Activated CD8-positive, alpha-beta memory T cell treated with anti-CD3 and anti-CD28 coated beads for 48 hours (primary cell): ENCODE results near the gene TLR9.

Source experiments
- DNase-seq, 3 experiments: peaks; one replicate each; pipeline ENCODE4 v3.0.0-alpha.2; 2020; ENCODE audit warnings: low read depth in 2 of 3, low spot score in 2 of 3

TLR9 gene

DNA sequence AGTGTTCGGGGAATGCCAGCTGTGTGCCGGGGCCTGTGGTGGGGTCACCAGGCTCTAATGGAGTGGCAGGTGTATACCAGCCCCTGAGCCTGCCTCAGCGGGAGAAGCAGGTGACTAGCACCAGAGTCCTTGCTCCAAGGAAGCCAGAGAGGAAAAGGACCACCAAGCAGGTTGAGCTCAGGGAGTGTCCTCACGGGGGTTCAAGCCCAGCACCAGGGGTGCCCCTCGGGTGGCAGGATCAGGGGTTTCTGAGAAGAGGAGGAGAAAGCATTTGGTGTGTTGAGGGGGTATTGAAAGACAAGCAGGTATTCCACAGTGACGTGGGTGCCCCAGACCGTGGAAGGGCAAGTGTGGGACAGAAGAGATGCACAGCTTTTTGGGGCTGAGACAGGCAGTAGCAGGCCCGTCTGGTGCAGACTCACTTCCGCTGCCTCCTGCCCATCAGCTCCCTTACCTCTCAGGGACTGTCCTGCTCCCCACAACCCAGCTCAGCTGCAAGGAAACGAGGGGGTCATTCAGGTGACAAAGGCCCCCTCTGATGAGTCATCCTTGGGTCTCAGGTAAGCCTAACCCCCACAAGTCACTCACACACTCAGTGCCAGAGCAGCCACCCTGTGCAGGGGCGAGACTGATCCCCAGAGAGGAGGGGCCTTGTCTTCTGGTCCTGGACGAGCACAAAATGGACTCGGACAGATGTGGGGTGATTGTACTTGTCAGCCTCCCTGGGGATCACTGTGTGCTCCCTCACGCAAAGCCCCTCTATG is 49.8 kb downstream of the TLR9 start:
- DNase-seq = no peak

DNA sequence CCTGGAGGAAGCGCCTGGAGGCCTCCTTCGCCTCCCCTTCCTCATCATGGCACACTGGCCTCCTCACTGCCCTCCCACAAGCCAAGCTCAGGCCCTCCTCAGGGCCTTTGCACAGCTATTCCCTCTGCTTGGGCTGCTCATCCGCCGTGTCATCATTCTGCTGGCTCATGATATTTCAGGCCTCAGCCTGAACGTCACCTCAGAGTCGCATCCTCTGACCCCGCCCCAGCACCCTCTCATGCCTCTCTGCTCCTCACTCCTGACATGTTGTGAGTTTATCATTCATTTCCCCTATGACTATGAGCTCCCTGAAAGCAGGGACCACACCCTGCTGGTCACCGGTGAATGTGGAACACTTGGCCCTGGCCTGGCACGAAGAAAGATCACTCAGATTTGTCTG is 50.5 kb downstream of the TLR9 start:
- DNase-seq = no peak

DNA sequence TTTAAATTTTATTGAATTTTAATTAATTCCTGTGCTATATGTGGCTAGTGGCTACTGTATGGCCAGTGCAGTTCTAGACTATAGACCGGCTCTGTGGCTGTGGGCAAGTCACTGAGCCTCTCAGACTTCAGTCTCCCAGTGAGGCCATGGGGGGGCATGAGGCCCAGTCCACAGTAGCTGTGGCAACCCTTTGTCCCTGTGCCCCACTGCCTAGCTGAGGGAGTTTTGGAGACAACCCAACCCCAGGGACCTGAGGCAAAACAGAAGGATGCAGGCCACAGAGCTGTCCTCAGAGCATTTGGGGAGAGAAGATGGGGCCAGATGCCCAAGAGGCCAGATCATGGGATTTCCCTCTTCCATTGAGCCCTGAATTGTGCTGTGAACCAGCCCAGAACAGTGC is 52.3 kb downstream of the TLR9 start:
- no peak for DNase-seq

DNA sequence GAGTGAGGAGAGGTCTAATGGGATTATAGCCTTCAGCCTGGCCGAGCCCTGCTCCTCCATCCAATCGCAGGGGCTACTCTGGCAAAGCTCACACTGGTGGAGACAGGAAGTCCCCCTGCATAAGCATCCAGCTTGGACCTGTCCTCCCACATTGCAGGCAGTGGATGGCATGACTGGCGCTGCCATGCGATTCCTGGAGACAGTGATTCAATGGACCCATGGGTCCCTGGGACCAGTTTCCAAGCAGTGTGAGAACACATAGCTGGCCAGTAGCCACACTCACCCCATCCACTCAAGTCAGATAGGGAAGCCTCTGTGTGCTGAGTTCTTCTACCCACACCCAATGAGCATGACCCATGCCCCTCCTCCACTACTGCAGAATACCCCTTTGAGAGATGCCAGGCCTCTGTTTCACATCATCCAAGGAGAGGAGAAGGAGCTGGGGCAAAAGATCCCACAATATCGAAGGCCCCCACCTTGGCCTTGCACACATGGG is 53.1 kb downstream of the TLR9 start:
- DNase-seq = no peak

DNA sequence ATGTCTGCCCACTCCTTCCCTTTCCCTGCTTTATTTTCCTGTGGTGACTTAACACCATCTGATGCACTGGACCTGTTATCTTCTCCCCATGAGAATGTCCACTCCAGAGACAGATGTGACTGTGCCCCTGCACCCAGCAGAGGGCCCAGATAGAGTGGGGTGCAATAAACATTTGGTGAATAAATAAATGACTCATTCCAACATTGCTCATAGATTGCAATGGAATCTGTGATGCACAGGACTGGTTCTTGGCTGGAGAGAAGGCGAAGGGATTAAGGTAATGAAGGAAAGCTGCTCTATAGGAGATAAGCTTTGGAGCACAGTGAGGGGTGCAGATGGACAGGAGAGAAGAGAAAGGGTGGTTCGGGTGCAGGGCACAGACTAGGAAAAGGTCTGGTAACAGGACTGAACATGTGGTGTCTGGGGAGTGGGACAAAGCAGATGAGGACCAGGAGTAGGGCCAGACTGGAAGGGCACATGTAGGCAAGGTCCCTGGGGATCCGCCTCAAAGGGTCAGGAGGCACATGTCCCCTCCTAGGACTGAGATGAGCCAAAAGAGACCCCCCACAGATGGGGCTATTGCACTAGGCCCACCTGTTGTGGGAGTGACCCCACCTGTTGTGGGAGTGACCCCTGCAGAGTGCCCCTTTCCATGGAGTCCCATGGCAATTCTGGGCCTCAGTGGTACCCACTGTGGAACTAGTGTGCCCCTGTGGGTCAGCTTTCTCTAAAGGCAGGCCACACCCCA is 53.8 kb downstream of the TLR9 start:
- DNase-seq = no peak
